Glutamatergic neuron (in vitro differentiated cells): ENCODE results near the gene NEK1. TPM values are rescaled to one million over a fixed set of nuclear protein-coding genes. Genes with fewer than 3 reads are reported as not detected.

ENCODE experiments used
- DNase-seq: peaks from one replicate; pipeline ENCODE4 v3.0.0; 2022
- H3K27ac Mint-ChIP-seq: one replicate; pipeline ENCODE4 v1.8.0; 2020; ENCODE audit warnings: mild to moderate bottlenecking, mixed read lengths, inconsistent platforms; ENCODE audit not compliant: unreplicated experiment
- H3K27me3 Mint-ChIP-seq: one replicate; pipeline ENCODE4 v1.8.0; 2020; ENCODE audit warnings: mild to moderate bottlenecking, moderate library complexity, mixed read lengths, inconsistent platforms; ENCODE audit not compliant: unreplicated experiment
- H3K36me3 Mint-ChIP-seq: one replicate; pipeline ENCODE4 v1.8.0; 2020; ENCODE audit warnings: mild to moderate bottlenecking, mixed read lengths, inconsistent platforms; ENCODE audit not compliant: unreplicated experiment
- H3K4me1 Mint-ChIP-seq: one replicate; pipeline ENCODE4 v1.8.0; 2020; ENCODE audit warnings: mild to moderate bottlenecking, low read depth, mixed read lengths, inconsistent platforms; ENCODE audit not compliant: unreplicated experiment
- H3K4me3 Mint-ChIP-seq: one replicate; pipeline ENCODE4 v1.8.0; 2020; ENCODE audit warnings: mild to moderate bottlenecking, mixed read lengths, inconsistent platforms; ENCODE audit not compliant: unreplicated experiment
- H3K9me3 Mint-ChIP-seq: one replicate; pipeline ENCODE4 v1.8.0; 2020; ENCODE audit warnings: mild to moderate bottlenecking, moderate library complexity, mixed read lengths, inconsistent platforms; ENCODE audit not compliant: unreplicated experiment
- CTCF ChIP-seq: fragments of 200-600 bp; sonication (generic); IDR thresholded peaks from one replicate; pipeline ENCODE4 v1.5.0; 2021; ENCODE audit not compliant: partially characterized antibody, unreplicated experiment
- total RNA-seq: library from RNA; stranded (reverse); fragmentation: NEBNext Ultra II Directional; extraction: Animal tissue kit (Norgen Biotek cat#: 25700); gene quantifications from one replicate; pipeline ENCODE4 v1.2.1, GENCODE V29; 2021; ENCODE audit not compliant: unreplicated experiment

The NEK1 gene
- total RNA-seq, 1 donor from 2014 or later: 23.2 TPM

- Mint-ChIP-seq H3K36me3 (no peaks in the 10 kb centered on the region), H3K27ac (no peak overlapping the region), H3K9me3 (peaks cover 2% of the 10 kb centered on the region), H3K4me1 (peaks cover 2% of the 10 kb centered on the region), H3K27me3 (no peaks in the 10 kb centered on the region), H3K4me3 (no peak overlapping the region)
- TF ChIP-seq CTCF: no peak
- DNase-seq: no peak
These were observed 212.2 kb downstream of the NEK1 start for GRCh38 chr4:169399976-169400767.

- TF ChIP-seq CTCF: no peak
- DNase-seq: no peak
- H3K27me3 Mint-ChIP-seq: no peaks in the 10 kb centered on the region
- H3K4me3 Mint-ChIP-seq: no peak overlapping the region
- H3K36me3 Mint-ChIP-seq: no peaks in the 10 kb centered on the region
- H3K4me1 Mint-ChIP-seq: no peaks in the 10 kb centered on the region
- no peak overlapping the region for H3K27ac Mint-ChIP-seq
- no peaks in the 10 kb centered on the region for H3K9me3 Mint-ChIP-seq
These were observed 214.1 kb downstream of the NEK1 start for GRCh38 chr4:169398316-169398715.

GRCh38 chr4:169397762-169398161 lies 214.6 kb downstream of the NEK1 start:
- Mint-ChIP-seq H3K9me3 (no peaks in the 10 kb centered on the region), H3K27ac (no peak overlapping the region), H3K27me3 (no peaks in the 10 kb centered on the region), H3K4me3 (no peak overlapping the region), H3K4me1 (no peaks in the 10 kb centered on the region), H3K36me3 (no peaks in the 10 kb centered on the region)
- TF ChIP-seq CTCF: no peak
- no peak for DNase-seq

- Mint-ChIP-seq H3K27me3 (peaks cover 7% of the 10 kb centered on the region), H3K9me3 (peaks cover 9% of the 10 kb centered on the region), H3K36me3 (peaks cover 15% of the 10 kb centered on the region), H3K4me3 (no peak overlapping the region), H3K27ac (no peak overlapping the region), H3K4me1 (no peaks in the 10 kb centered on the region)
- DNase-seq: no peak
- no peak for TF ChIP-seq CTCF
These were observed 227.0 kb downstream of the NEK1 start for GRCh38 chr4:169385376-169385775.

GRCh38 chr4:169384779-169385178 lies 227.6 kb downstream of the NEK1 start:
- no peak for TF ChIP-seq CTCF
- DNase-seq: no peak
- Mint-ChIP-seq H3K36me3 (peaks cover 15% of the 10 kb centered on the region), H3K27ac (no peak overlapping the region), H3K9me3 (peaks cover 7% of the 10 kb centered on the region), H3K4me3 (no peak overlapping the region), H3K4me1 (no peaks in the 10 kb centered on the region), H3K27me3 (peaks cover 4% of the 10 kb centered on the region)
